Activated B cell treated with CpG ODN at 0.5 μM for 24 hours (primary cell): ENCODE measurements around the gene PSG1. TPM values are rescaled to one million over a fixed set of nuclear protein-coding genes. Genes with fewer than 3 reads are reported as not detected.
"Not testable (repeated sequence)": the region's sequence is repeated elsewhere in the genome, so short reads cannot be mapped to it uniquely, and the experiment has no call there.

Experiments used
- ATAC-seq: fragments of 200-7000 bp; cut with Tn5 transposase; one replicate; pipeline ENCODE4 v1.10.0; 2021; ENCODE audit warnings: low read depth, mild to moderate bottlenecking, moderate library complexity
- CTCF ChIA-PET: fragments of 350-600 bp; sonication (Branson Sonifier 250); formaldehyde crosslinking; loops from one replicate; lab custom pipeline; 2021; ENCODE audit warnings: antibody characterized with exemption; lab: Charles Lee
- POLR2A ChIA-PET: fragments of 350-600 bp; sonication (Branson Sonifier 250); formaldehyde crosslinking; loops from one replicate; lab custom pipeline; 2021; ENCODE audit warnings: antibody characterized with exemption; lab: Charles Lee
- DNase-seq: peaks from one replicate; pipeline ENCODE4 v3.0.0; 2022
- H3K27ac Mint-ChIP-seq: one replicate; pipeline ENCODE4 v1.8.0; 2020; ENCODE audit warnings: mixed read lengths
- H3K27me3 Mint-ChIP-seq: one replicate; pipeline ENCODE4 v1.8.0; 2021; ENCODE audit warnings: mixed read lengths
- H3K36me3 Mint-ChIP-seq: one replicate; pipeline ENCODE4 v1.8.0; 2021; ENCODE audit warnings: low read depth, mixed read lengths
- H3K4me1 Mint-ChIP-seq: one replicate; pipeline ENCODE4 v1.8.0; 2021; ENCODE audit warnings: mixed read lengths
- H3K4me3 Mint-ChIP-seq: one replicate; pipeline ENCODE4 v1.8.0; 2020; ENCODE audit warnings: mild to moderate bottlenecking, mixed read lengths
- H3K9me3 Mint-ChIP-seq: one replicate; pipeline ENCODE4 v1.8.0; 2020; ENCODE audit warnings: mixed read lengths
- intact Hi-C: fragments of 100-400 bp; cut with micrococcal nuclease; formaldehyde crosslinking; loops from one replicate; pipeline ENCODE4 v1.15.1; 2024
- total RNA-seq: library from RNA; stranded (reverse); gene quantifications from 2 replicates; pipeline ENCODE4 v1.2.3, GENCODE V29; 2022

Gene PSG1
- total RNA-seq, 1 donor from 2014 or later, result not detected

DNA sequence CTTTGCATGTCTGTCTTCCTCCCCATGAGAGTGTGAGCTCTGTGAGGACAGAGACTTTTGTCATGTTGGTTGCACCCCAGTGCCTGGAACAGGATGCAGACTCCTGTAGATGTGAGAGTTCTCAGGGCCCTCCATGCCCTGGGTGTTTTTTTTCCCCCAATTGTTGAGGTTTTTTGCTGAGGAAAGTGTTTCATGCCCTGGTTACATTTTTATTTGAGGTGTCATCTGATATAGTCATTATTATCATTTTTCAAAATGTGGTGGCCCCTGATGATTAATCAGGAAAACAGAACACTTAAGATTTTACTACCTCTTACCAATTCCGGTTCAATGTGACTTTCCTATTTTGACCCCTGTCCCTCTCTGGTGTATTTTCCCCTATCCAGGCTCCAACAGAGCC is 37.4 kb upstream of the PSG1 start:
- H3K4me1 Mint-ChIP-seq, H3K9me3 Mint-ChIP-seq, H3K4me3 Mint-ChIP-seq, CTCF ChIA-PET, H3K36me3 Mint-ChIP-seq, H3K27ac Mint-ChIP-seq, POLR2A ChIA-PET, intact Hi-C loops, ATAC-seq, DNase-seq, H3K27me3 Mint-ChIP-seq: not testable (repeated sequence)

DNA sequence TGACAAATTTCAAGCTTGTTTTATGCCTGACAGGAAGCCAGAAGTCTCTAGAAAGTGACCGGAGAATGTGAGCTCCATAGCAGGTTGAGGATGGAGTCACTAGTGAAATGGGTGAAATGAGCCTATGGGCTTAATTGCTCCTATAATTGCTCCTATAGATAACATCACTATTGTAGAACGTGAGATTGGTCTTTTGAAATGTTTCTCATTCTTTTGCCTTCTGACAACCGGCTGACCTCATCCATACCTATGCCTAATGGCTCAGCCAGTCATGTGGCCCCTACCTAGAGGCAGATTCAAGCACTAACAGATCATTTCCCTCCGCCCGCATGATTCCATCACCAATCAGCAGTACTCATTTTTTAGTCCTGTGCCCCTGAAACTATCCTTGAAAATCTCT is 34.0 kb upstream of the PSG1 start:
- H3K36me3 Mint-ChIP-seq, POLR2A ChIA-PET, ATAC-seq, H3K9me3 Mint-ChIP-seq, intact Hi-C loops, DNase-seq, CTCF ChIA-PET, H3K4me1 Mint-ChIP-seq, H3K4me3 Mint-ChIP-seq, H3K27ac Mint-ChIP-seq, H3K27me3 Mint-ChIP-seq: not testable (repeated sequence)

DNA sequence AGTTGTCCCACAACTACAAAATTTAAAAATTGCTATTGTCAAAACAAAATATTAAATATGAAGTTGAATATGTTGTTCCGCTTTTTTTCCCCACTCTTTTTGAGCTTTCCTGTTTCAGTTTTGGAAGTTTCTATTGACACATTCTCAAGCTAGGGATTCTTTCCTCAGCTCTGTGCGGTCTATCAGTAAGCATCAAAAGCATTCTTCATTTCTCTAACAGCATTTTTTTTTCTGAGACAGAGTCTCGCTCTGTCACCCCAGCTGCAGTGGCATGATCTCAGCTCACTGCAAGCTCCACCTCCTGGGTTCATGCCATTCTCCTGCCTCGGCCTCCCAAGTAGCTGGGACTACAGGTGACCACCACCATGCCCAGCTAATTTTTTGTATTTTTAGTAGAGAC is 33.4 kb upstream of the PSG1 start:
- H3K27me3 Mint-ChIP-seq, CTCF ChIA-PET, H3K4me3 Mint-ChIP-seq: not testable (repeated sequence)

DNA sequence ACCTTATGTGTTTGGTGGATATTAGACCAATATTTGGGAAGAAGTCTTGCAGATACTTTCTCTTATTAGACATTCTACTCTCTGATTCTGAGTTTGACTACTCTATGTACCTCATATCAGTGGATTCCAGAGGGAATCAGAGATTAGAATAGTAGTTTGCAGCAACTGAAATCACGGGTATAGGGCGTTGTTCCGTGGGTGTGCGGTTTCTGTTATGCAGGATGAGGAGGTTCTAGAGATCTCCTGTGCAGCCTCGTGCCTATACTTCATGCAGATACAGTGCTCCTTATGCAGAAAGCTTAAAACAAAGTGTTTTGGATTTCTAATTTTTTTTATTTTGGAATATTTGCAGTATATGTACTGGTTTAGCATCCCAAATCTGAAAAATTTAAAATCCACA is 32.2 kb upstream of the PSG1 start:
- H3K36me3 Mint-ChIP-seq, H3K27me3 Mint-ChIP-seq, intact Hi-C loops, H3K9me3 Mint-ChIP-seq, ATAC-seq, DNase-seq, POLR2A ChIA-PET, H3K4me3 Mint-ChIP-seq, H3K27ac Mint-ChIP-seq, H3K4me1 Mint-ChIP-seq, CTCF ChIA-PET: not testable (repeated sequence)

More for the DNA sequence above, 33.4 kb upstream of the PSG1 start:
- POLR2A ChIA-PET, ATAC-seq, H3K36me3 Mint-ChIP-seq, H3K4me1 Mint-ChIP-seq, DNase-seq, intact Hi-C loops, H3K27ac Mint-ChIP-seq, H3K9me3 Mint-ChIP-seq: not testable (repeated sequence)

DNA sequence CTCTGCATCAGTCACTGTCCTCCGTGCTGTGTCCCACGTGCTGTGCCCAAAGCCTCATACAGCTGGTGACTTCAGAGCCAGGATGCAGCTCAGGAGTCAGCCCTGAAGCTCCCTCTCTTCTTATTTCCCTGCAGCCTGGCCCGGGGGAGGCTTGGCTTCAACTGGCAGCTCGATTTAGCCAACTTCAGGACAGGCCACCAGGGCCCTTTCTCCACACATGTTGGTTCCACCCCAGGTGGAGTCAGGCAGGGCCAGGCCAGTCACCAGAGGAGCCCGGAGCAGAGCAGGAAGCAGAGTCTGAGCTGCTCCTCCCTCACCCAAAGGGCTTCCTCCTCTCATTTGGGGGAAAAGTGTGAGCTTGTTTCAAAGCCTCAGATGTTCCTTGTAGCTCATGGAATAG is 26.6 kb upstream of the PSG1 start:
- H3K27ac Mint-ChIP-seq, ATAC-seq, intact Hi-C loops, H3K4me3 Mint-ChIP-seq, H3K27me3 Mint-ChIP-seq, DNase-seq, CTCF ChIA-PET, H3K36me3 Mint-ChIP-seq, H3K9me3 Mint-ChIP-seq, POLR2A ChIA-PET, H3K4me1 Mint-ChIP-seq: not testable (repeated sequence)

DNA sequence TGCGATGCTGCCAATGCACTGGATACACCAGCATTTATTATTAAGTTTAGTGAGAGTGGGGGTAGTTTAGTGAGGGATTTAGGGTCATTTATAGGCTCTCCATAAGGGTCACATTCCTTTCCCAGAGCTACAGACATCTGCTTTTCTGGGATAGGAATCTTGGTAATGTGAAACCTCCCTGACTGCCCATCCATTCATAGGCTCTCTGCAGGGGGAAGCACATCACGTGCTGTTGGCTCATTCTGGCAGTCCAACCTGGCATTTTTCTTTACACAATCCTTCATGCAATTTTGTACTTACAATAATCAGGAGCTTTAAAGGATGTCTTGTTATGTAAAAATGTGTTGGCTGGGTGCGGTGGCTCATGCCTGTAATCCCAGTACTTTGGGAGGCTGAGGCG is 21.0 kb upstream of the PSG1 start:
- H3K27ac Mint-ChIP-seq, H3K9me3 Mint-ChIP-seq, POLR2A ChIA-PET, H3K4me3 Mint-ChIP-seq, H3K4me1 Mint-ChIP-seq, DNase-seq, H3K27me3 Mint-ChIP-seq, intact Hi-C loops, H3K36me3 Mint-ChIP-seq, CTCF ChIA-PET, ATAC-seq: not testable (repeated sequence)

DNA sequence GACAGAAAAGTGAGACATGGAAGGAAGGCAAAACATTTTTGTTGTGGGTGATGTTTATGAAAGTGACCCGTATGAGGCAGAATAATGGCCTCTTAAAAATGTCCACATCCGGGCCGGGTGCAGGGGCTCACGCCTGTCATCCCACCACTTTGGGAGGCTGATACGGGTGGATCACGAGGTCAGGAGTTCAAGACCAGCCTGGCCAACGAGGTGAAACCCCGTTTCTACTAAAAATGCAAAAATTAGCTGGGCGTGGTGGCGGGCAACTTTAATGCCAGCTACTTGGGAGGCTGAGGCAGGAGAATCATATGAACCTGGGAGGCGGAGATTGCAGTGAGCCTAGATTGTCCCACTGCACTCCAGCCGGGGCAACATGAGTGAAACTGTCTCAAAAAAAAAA is 20.2 kb upstream of the PSG1 start:
- ATAC-seq, CTCF ChIA-PET, H3K36me3 Mint-ChIP-seq, H3K27ac Mint-ChIP-seq, POLR2A ChIA-PET, H3K27me3 Mint-ChIP-seq, H3K4me3 Mint-ChIP-seq, intact Hi-C loops, DNase-seq, H3K4me1 Mint-ChIP-seq, H3K9me3 Mint-ChIP-seq: not testable (repeated sequence)

DNA sequence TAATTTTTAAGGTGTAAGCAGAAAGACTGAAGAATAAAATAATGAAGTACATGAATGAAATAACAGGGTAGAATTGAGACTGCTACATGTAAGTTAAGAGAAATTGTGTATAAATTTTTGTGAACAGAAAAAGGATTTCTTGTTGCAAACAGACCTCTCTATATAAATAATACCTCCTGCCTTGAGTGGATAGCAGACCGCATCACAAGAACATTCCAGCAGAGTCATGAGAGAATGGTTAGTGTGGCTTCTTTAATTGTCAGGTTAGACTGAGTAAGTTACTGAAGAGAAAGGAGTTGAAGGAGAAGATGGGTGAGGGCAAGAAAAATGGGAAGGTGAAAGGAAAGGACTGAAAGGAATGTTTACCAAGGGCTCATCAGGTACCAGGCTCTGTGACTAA is 19.6 kb upstream of the PSG1 start:
- H3K27ac Mint-ChIP-seq, H3K4me1 Mint-ChIP-seq, intact Hi-C loops, H3K4me3 Mint-ChIP-seq, H3K9me3 Mint-ChIP-seq, H3K27me3 Mint-ChIP-seq, DNase-seq, ATAC-seq, H3K36me3 Mint-ChIP-seq, CTCF ChIA-PET: not testable (repeated sequence)
- POLR2A ChIA-PET, result interaction anchor here (0.7 kb wide), 1 partner anchor 59 kb away, joined by 3 read pairs; no protein-coding TSS in a partner anchor

DNA sequence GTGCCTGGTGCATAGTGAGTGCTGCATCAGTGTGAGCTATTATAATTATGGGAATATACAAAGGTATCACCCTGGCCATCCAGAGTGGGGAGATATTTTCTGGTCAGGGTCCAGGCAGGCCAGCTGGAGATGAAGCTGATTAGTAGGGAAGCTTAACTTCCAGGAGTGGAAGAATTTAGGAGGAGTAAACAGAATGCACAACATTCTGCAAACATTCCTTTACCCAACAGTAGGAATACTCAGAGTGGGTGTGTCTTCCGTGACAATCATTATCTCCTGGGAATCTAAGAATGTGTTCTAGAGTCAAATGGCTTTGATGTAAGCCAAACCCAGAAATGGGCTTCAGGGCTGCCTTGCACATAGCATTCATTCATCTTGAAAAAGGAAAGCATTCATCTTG is 19.1 kb upstream of the PSG1 start:
- H3K27me3 Mint-ChIP-seq, intact Hi-C loops, H3K27ac Mint-ChIP-seq, ATAC-seq, H3K36me3 Mint-ChIP-seq, DNase-seq, H3K4me3 Mint-ChIP-seq, H3K4me1 Mint-ChIP-seq, H3K9me3 Mint-ChIP-seq, CTCF ChIA-PET: not testable (repeated sequence)
- POLR2A ChIA-PET, result interaction anchor here (0.7 kb wide), 1 partner anchor 60 kb away, joined by 3 read pairs; no protein-coding TSS in a partner anchor

DNA sequence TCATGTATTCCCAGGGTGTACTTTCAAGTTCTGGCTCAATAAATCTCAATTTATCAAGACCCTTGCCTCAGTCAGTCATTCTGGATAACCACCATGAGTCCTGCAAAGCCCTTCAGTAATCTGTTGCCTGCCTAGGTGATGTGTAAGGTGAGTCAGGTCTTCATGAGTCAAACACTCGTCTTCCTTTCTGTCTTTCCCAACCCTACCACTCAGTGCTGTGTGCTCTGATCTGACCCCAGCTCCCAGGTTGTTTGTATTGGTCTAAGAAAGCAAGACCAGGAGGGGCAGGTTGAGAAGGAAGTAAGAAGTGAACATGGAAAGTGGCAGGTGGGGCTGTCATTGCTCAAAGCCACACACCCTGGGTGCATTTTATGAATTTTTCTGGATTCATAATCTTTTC is 18.2 kb upstream of the PSG1 start:
- H3K4me3 Mint-ChIP-seq, H3K36me3 Mint-ChIP-seq, DNase-seq, POLR2A ChIA-PET, ATAC-seq, H3K27ac Mint-ChIP-seq, CTCF ChIA-PET, H3K4me1 Mint-ChIP-seq, H3K27me3 Mint-ChIP-seq, H3K9me3 Mint-ChIP-seq, intact Hi-C loops: not testable (repeated sequence)

DNA sequence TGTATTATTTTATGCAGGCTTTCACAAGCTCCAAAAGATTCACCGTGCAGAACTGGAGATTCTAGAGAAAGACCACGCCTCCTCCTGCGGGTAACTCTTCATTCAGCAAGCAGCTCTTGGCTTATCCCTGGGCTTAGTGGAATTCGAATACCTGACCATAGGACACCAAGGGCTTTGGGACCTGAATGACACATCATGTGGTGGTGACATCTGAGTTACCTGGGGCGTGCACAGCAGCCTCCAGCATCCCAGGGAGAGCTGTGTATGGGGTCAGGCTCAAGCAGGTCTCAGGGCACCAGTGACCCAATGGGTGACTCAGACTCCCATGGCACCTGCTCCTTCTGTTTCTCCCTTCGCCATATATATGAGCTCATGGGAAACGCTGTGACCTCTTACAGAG is 10.9 kb upstream of the PSG1 start:
- DNase-seq, H3K27ac Mint-ChIP-seq, POLR2A ChIA-PET, H3K4me3 Mint-ChIP-seq, intact Hi-C loops, ATAC-seq, H3K4me1 Mint-ChIP-seq, CTCF ChIA-PET, H3K36me3 Mint-ChIP-seq, H3K27me3 Mint-ChIP-seq: not testable (repeated sequence)
- H3K9me3 Mint-ChIP-seq, result peaks cover 14% of the 10 kb centered on the region

DNA sequence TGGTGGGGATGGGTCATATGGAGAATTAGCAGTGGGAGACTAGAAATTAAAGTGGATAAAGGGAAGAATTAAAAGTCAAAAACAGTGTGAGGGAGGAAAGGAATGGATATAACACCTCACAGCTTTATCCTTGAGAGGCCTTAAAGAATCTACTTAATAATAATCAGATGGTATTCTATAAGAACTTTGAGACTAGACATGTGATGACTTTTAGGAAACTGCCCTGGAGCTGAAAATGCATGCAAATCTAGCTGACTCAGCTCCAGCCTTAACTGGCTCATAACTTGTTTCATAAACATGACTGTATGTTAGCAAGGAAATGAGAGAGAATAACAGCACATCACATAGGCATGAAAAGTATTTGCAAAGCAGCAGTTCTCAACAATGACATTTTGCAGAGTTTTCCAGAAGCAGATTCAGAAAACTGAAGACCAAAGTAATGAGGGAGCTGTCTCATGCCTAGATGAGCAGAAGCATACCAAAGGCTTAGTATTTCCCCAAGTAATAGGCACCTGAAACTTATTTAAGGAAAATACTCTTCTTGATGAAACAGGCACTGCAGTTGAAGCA is 8.4 kb upstream of the PSG1 start:
- H3K27me3 Mint-ChIP-seq, result peaks cover 19% of the 10 kb centered on the region
- DNase-seq, ATAC-seq, H3K36me3 Mint-ChIP-seq, POLR2A ChIA-PET, CTCF ChIA-PET, H3K27ac Mint-ChIP-seq, intact Hi-C loops, H3K4me3 Mint-ChIP-seq, H3K4me1 Mint-ChIP-seq: not testable (repeated sequence)
- peaks cover 13% of the 10 kb centered on the region for H3K9me3 Mint-ChIP-seq

DNA sequence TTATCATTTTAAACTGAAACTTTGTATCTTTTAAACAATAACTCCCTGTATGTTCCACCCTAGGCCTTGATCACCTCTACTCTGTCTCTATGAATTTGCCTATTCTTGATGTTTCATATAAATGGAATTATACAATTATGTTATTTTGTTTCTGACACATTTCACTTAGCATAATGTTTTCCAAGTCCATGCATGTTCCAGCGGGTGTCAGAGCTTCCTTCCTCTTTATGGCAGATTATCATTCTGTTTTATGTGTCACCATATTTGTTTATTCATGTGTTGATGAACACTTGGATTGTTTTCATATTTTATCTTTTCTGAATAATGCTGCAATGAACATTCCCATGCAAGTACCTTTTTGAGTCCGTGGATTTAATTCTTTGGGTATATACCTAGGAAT is 3.2 kb upstream of the PSG1 start:
- H3K27ac Mint-ChIP-seq, H3K9me3 Mint-ChIP-seq, H3K4me3 Mint-ChIP-seq, CTCF ChIA-PET, intact Hi-C loops, H3K4me1 Mint-ChIP-seq, POLR2A ChIA-PET, ATAC-seq, DNase-seq, H3K36me3 Mint-ChIP-seq: not testable (repeated sequence)
- H3K27me3 Mint-ChIP-seq, result peaks cover 23% of the 10 kb centered on the region
